Body of pancreas (tissue), 4 donors: ENCODE measurements around the gene LSM14A.

Experiments used
- POLR2A ChIP-seq, 3 donors: fragments of 450-650 bp; IDR thresholded peaks; one replicate each; pipeline ENCODE4 v1.6.1; 2016; ENCODE audit warnings: antibody characterized with exemption in 3 of 3, mild to moderate bottlenecking in 2 of 3
- TF ChIP-seq, protein P1 (sequence below), 7 experiments: fragments of 450-650 bp in 4 of 7; fragments of 200-600 bp in 3 of 7; sonication (generic) in 3 of 7; IDR thresholded peaks; one replicate each; pipeline ENCODE4 v1.5.1; 2016 to 2019; ENCODE audit warnings: antibody characterized with exemption in 7 of 7

DNA sequence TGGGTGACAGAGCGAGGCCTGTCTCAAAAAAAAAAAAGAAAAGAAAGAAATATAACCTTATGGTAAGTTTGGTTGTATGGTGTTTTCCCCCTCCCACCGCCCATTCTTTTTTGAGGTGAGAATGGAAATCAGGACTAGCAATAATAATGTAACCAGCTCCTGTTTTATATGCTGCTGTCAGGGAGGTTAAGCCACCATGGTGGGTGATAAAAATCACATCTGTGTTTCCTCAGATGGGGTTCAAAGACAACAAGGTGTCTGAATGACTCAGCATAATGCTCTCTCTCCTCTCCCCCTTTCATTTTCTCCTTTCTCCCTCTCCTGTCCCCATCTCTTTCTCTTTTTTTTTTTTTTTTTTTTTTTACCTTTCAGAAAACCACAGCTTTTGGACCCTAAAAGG is 53.7 kb downstream of the LSM14A start:
- TF ChIP-seq, protein P1, sequence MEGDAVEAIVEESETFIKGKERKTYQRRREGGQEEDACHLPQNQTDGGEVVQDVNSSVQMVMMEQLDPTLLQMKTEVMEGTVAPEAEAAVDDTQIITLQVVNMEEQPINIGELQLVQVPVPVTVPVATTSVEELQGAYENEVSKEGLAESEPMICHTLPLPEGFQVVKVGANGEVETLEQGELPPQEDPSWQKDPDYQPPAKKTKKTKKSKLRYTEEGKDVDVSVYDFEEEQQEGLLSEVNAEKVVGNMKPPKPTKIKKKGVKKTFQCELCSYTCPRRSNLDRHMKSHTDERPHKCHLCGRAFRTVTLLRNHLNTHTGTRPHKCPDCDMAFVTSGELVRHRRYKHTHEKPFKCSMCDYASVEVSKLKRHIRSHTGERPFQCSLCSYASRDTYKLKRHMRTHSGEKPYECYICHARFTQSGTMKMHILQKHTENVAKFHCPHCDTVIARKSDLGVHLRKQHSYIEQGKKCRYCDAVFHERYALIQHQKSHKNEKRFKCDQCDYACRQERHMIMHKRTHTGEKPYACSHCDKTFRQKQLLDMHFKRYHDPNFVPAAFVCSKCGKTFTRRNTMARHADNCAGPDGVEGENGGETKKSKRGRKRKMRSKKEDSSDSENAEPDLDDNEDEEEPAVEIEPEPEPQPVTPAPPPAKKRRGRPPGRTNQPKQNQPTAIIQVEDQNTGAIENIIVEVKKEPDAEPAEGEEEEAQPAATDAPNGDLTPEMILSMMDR (IDR thresholded peaks at IDR 0.05) = no peak
- TF ChIP-seq POLR2A (IDR thresholded peaks at IDR 0.05) = no peak
